Measurements from ENCODE around the gene ACAP2. TPM values are rescaled to one million over a fixed set of nuclear protein-coding genes. Genes with fewer than 3 reads are reported as not detected.

Gene ACAP2
- total RNA-seq, 4 donors from 2014 or later, result 53.5 to 69.8 (median 62.5) TPM

GRCh38 chr3:195450731-195451229 is 8.0 kb upstream of the ACAP2 start:
- peak in 1 of 2 donors; percentile 69 for DNase-seq (ENCODE audit: low spot score in 2 of 2)
- no peaks in the 10 kb centered on the region for H3K27me3 ChIP-seq
- TF ChIP-seq EP300 (IDR thresholded peaks at IDR 0.05) (peak in 1 of 2 donors; percentile 75), POLR2A (IDR thresholded peaks at IDR 0.05) (no peak), CTCF (IDR thresholded peaks at IDR 0.05) (no peak)
- H3K4me3 ChIP-seq, result no peak overlapping the region
- peak overlapping the region in 2 of 4 donors; percentile 70 to 84 for H3K27ac ChIP-seq
- peaks cover 0 to 10% (median 3%) of the 10 kb centered on the region in 4 donors for H3K4me1 ChIP-seq
- no peaks in the 10 kb centered on the region for H3K36me3 ChIP-seq
- WGBS, 2 donors, result 35 to 43% methylated on average over 5 of the region's 5 CpGs
- no peaks in the 10 kb centered on the region for H3K9me3 ChIP-seq

GRCh38 chr3:195448205-195448875 is 5.5 kb upstream of the ACAP2 start:
- WGBS, 2 donors, result 88 to 95% methylated on average over 12 of the region's 12 CpGs
- TF ChIP-seq POLR2A (IDR thresholded peaks at IDR 0.05), result no peak
- no peak for TF ChIP-seq CTCF (IDR thresholded peaks at IDR 0.05)
- no peak for TF ChIP-seq EP300 (IDR thresholded peaks at IDR 0.05)

GRCh38 chr3:195447201-195447600 is 4.4 kb upstream of the ACAP2 start:
- no peak for DNase-seq (ENCODE audit: low spot score in 2 of 2)
- 86 to 90% methylated on average over 6 of the region's 6 CpGs for WGBS, 2 donors
- H3K4me3 ChIP-seq, result no peak overlapping the region
- H3K36me3 ChIP-seq, result no peaks in the 10 kb centered on the region
- no peaks in the 10 kb centered on the region for H3K9me3 ChIP-seq
- H3K27me3 ChIP-seq, result no peaks in the 10 kb centered on the region
- TF ChIP-seq CTCF (IDR thresholded peaks at IDR 0.05), result no peak
- TF ChIP-seq EP300 (IDR thresholded peaks at IDR 0.05), result no peak
- no peak for TF ChIP-seq POLR2A (IDR thresholded peaks at IDR 0.05)
- H3K27ac ChIP-seq, result no peak overlapping the region
- H3K4me1 ChIP-seq, result peaks cover 0 to 20% (median 10%) of the 10 kb centered on the region in 4 donors

More at GRCh38 chr3:195448205-195448875, 5.5 kb upstream of the ACAP2 start:
- H3K4me1 ChIP-seq, result peaks cover 0 to 18% (median 9%) of the 10 kb centered on the region in 4 donors
- no peaks in the 10 kb centered on the region for H3K9me3 ChIP-seq
- H3K27me3 ChIP-seq, result no peaks in the 10 kb centered on the region
- H3K36me3 ChIP-seq, result no peaks in the 10 kb centered on the region
- H3K27ac ChIP-seq, result no peak overlapping the region
- no peak for DNase-seq (ENCODE audit: low spot score in 2 of 2)
- no peak overlapping the region for H3K4me3 ChIP-seq

GRCh38 chr3:195446359-195446758 is 3.5 kb upstream of the ACAP2 start:
- Histone ChIP-seq H3K27ac (no peak overlapping the region), H3K4me1 (peaks cover 0 to 18% (median 12%) of the 10 kb centered on the region in 4 donors), H3K4me3 (no peak overlapping the region), H3K9me3 (no peaks in the 10 kb centered on the region), H3K27me3 (no peaks in the 10 kb centered on the region), H3K36me3 (no peaks in the 10 kb centered on the region)
- TF ChIP-seq POLR2A (IDR thresholded peaks at IDR 0.05), result no peak
- no peak for TF ChIP-seq EP300 (IDR thresholded peaks at IDR 0.05)
- no peak for TF ChIP-seq CTCF (IDR thresholded peaks at IDR 0.05)
- 82 to 86% methylated on average over 3 of the region's 3 CpGs for WGBS, 2 donors
- no peak for DNase-seq (ENCODE audit: low spot score in 2 of 2)

- peaks cover 0 to 21% (median 15%) of the 10 kb centered on the region in 4 donors for H3K4me1 ChIP-seq
- DNase-seq (ENCODE audit: low spot score in 2 of 2), result no peak
- 78 to 80% methylated on average over 2 of the region's 2 CpGs for WGBS, 2 donors
- no peak for TF ChIP-seq POLR2A (IDR thresholded peaks at IDR 0.05)
- no peak for TF ChIP-seq CTCF (IDR thresholded peaks at IDR 0.05)
- TF ChIP-seq EP300 (IDR thresholded peaks at IDR 0.05), result no peak
- no peaks in the 10 kb centered on the region for H3K36me3 ChIP-seq
- H3K9me3 ChIP-seq, result no peaks in the 10 kb centered on the region
- no peaks in the 10 kb centered on the region for H3K27me3 ChIP-seq
- no peak overlapping the region for H3K4me3 ChIP-seq
- H3K27ac ChIP-seq, result no peak overlapping the region
These were observed 3.1 kb upstream of the ACAP2 start for GRCh38 chr3:195445885-195446284.

Data from tibial nerve (tissue), 4 donors.